ENCODE measurements around the gene B4GALT2.

The B4GALT2 gene

GRCh38 chr1:43978551-43979260, at the start of gene B4GALT2:
TSS of gene B4GALT2 (plus strand) at chr1:43979210. CDS start at chr1:43981161, 1,951 bp downstream.
- H3K9me3 Mint-ChIP-seq: no peaks in the 10 kb centered on the region
- no peaks in the 10 kb centered on the region for H3K27me3 Mint-ChIP-seq
- H3K4me1 Mint-ChIP-seq: peaks cover 54% of the 10 kb centered on the region
- H3K27ac Mint-ChIP-seq: peak within 1 kb of the TSS; percentile 55 to 89
- ATAC-seq (peak; percentile 24), DNase-seq (peak; percentile 33 to 36)
- H3K4me3 Mint-ChIP-seq: peak within 1 kb of the TSS; percentile 84 to 89

GRCh38 chr1:43930168-43930948, 48.7 kb upstream of the B4GALT2 start:
- peak in 1 of 2 donors; percentile 18 for DNase-seq
- Mint-ChIP-seq H3K27me3 (peaks cover 33% of the 10 kb centered on the region), H3K4me3 (no peak overlapping the region), H3K9me3 (no peaks in the 10 kb centered on the region), H3K27ac (no peak overlapping the region), H3K4me1 (peaks cover 29% of the 10 kb centered on the region)
- ATAC-seq: peak; percentile 39

- peaks cover 38% of the 10 kb centered on the region for H3K27me3 Mint-ChIP-seq
- no peak overlapping the region for H3K4me3 Mint-ChIP-seq
Observed at GRCh38 chr1:43930949-43931275, 48.1 kb upstream of the B4GALT2 start.

GRCh38 chr1:43931711-43932660, 47.0 kb upstream of the B4GALT2 start:
- H3K27me3 Mint-ChIP-seq: peaks cover 45% of the 10 kb centered on the region
- H3K4me1 Mint-ChIP-seq: peaks cover 39% of the 10 kb centered on the region
- no peaks in the 10 kb centered on the region for H3K9me3 Mint-ChIP-seq
- H3K27ac Mint-ChIP-seq: no peak overlapping the region
- ATAC-seq: no peak
- no peak overlapping the region for H3K4me3 Mint-ChIP-seq
- no peak for DNase-seq

More at GRCh38 chr1:43930949-43931275, 48.1 kb upstream of the B4GALT2 start:
- DNase-seq (no peak), ATAC-seq (no peak)
- Mint-ChIP-seq H3K27ac (no peak overlapping the region), H3K9me3 (no peaks in the 10 kb centered on the region), H3K4me1 (peaks cover 34% of the 10 kb centered on the region)

- Mint-ChIP-seq H3K9me3 (no peaks in the 10 kb centered on the region), H3K4me3 (peak overlapping the region in 1 of 2 donors; percentile 81), H3K4me1 (peaks cover 39% of the 10 kb centered on the region), H3K27me3 (peaks cover 45% of the 10 kb centered on the region), H3K27ac (peak overlapping the region in 1 of 2 donors; percentile 1)
- ATAC-seq (no peak), DNase-seq (peak in 1 of 2 donors; percentile 7)
Observed at GRCh38 chr1:43932786-43933385, 46.1 kb upstream of the B4GALT2 start.

- no peak for ATAC-seq
- Mint-ChIP-seq H3K27ac (peak within 1 kb of the TSS; percentile 24 to 43), H3K4me3 (peak within 1 kb of the TSS; percentile 53 to 81)
Observed at GRCh38 chr1:43933386-43934100, 45.5 kb upstream of the B4GALT2 start, which contains the start of gene ARTN. TSS of gene ARTN (plus strand) at chr1:43933801. CDS start at chr1:43935657, 1,856 bp downstream.

GRCh38 chr1:43934101-43934985, 44.7 kb upstream of the B4GALT2 start:
- H3K4me1 Mint-ChIP-seq: peaks cover 38% of the 10 kb centered on the region
- peak; percentile 67 for ATAC-seq
- H3K27me3 Mint-ChIP-seq: peaks cover 45% of the 10 kb centered on the region
- DNase-seq: peak; percentile 64 to 65
- peak overlapping the region; percentile 24 to 43 for H3K27ac Mint-ChIP-seq
- no peaks in the 10 kb centered on the region for H3K9me3 Mint-ChIP-seq
- H3K4me3 Mint-ChIP-seq: peak overlapping the region; percentile 53 to 81

More at GRCh38 chr1:43933386-43934100, 45.5 kb upstream of the B4GALT2 start, which contains the start of gene ARTN:
- peaks cover 39% of the 10 kb centered on the region for H3K4me1 Mint-ChIP-seq
- H3K9me3 Mint-ChIP-seq: no peaks in the 10 kb centered on the region
- peaks cover 45% of the 10 kb centered on the region for H3K27me3 Mint-ChIP-seq
- peak in 1 of 2 donors; percentile 12 for DNase-seq

GRCh38 chr1:43934986-43935324, 44.1 kb upstream of the B4GALT2 start:
- Mint-ChIP-seq H3K4me1 (peaks cover 32% of the 10 kb centered on the region), H3K9me3 (no peaks in the 10 kb centered on the region), H3K27ac (peak overlapping the region in 1 of 2 donors; percentile 36), H3K4me3 (peak overlapping the region in 1 of 2 donors; percentile 81), H3K27me3 (peaks cover 45% of the 10 kb centered on the region)
- DNase-seq (no peak), ATAC-seq (no peak)

GRCh38 chr1:43935711-43936427, 43.1 kb upstream of the B4GALT2 start:
- peak overlapping the region; percentile 11 to 55 for H3K4me3 Mint-ChIP-seq
- DNase-seq (no peak), ATAC-seq (peak; percentile 1)
- H3K4me1 Mint-ChIP-seq: peaks cover 32% of the 10 kb centered on the region
- H3K27me3 Mint-ChIP-seq: peaks cover 45% of the 10 kb centered on the region
- no peaks in the 10 kb centered on the region for H3K9me3 Mint-ChIP-seq
- H3K27ac Mint-ChIP-seq: peak overlapping the region in 1 of 2 donors; percentile 64

GRCh38 chr1:43936431-43937151, 42.4 kb upstream of the B4GALT2 start:
- ATAC-seq: peak; percentile 54
- Mint-ChIP-seq H3K9me3 (no peaks in the 10 kb centered on the region), H3K27me3 (peaks cover 45% of the 10 kb centered on the region), H3K27ac (peak overlapping the region in 1 of 2 donors; percentile 61), H3K4me1 (peaks cover 32% of the 10 kb centered on the region), H3K4me3 (peak overlapping the region; percentile 78 to 83)
- DNase-seq: peak; percentile 17 to 29

GRCh38 chr1:43937179-43937865, 41.7 kb upstream of the B4GALT2 start:
- H3K9me3 Mint-ChIP-seq: no peaks in the 10 kb centered on the region
- H3K27ac Mint-ChIP-seq: no peak overlapping the region
- no peak overlapping the region for H3K4me3 Mint-ChIP-seq

GRCh38 chr1:43938383-43938782, 40.6 kb upstream of the B4GALT2 start:
- peaks cover 26% of the 10 kb centered on the region for H3K4me1 Mint-ChIP-seq
- no peaks in the 10 kb centered on the region for H3K9me3 Mint-ChIP-seq
- ATAC-seq: no peak
- no peak for DNase-seq
- no peak overlapping the region for H3K27ac Mint-ChIP-seq
- H3K4me3 Mint-ChIP-seq: no peak overlapping the region
- peaks cover 32% of the 10 kb centered on the region for H3K27me3 Mint-ChIP-seq

More at GRCh38 chr1:43937179-43937865, 41.7 kb upstream of the B4GALT2 start:
- Mint-ChIP-seq H3K27me3 (peaks cover 42% of the 10 kb centered on the region), H3K4me1 (peaks cover 32% of the 10 kb centered on the region)
- ATAC-seq (no peak), DNase-seq (no peak)
